H1 (cell line): ENCODE results near the gene RETREG3. TPM values are rescaled to one million over a fixed set of nuclear protein-coding genes. Genes with fewer than 3 reads are reported as not detected.

Experiments used
- CTCF ChIP-seq, 3 experiments: IDR thresholded peaks; 1 replicate in 2 of 3; 2 replicates in 1 of 3; pipeline versions ENCODE4 v1.5.1 to v1.6.1; 2011; ENCODE audit warnings: low read length in 3 of 3, mild to moderate bottlenecking in 3 of 3, inconsistent platforms in 2 of 3, low read depth in 1 of 3, moderate library complexity in 1 of 3; ENCODE audit not compliant: insufficient read depth in 1 of 3; ENCODE audit errors: control extremely low read depth in 1 of 3
- RAD21 ChIP-seq, 2 experiments: IDR thresholded peaks in 1 of 2; conservative IDR thresholded peaks in 1 of 2; 2 replicates each; pipeline ENCODE4 v1.6.1; 2011; ENCODE audit warnings: low read depth in 2 of 2, low read length in 2 of 2, improper control_type of control experiment in 1 of 2, inconsistent platforms in 1 of 2, mild to moderate bottlenecking in 1 of 2, moderate library complexity in 1 of 2
- polyA plus RNA-seq, 7 experiments: library from polyadenylated mRNA; depleted of rRNA in 3 of 7; stranded (reverse) in 5 of 7; unstranded in 2 of 7; fragments of >200 nt in 5 of 7; fragments of 200-250 nt in 2 of 7; gene quantifications; 1 replicate in 5 of 7; 2 replicates in 1 of 7; 4 replicates in 1 of 7; pipeline versions ENCODE4 v1.2.1 to v1.2.3, GENCODE V29; 2011 to 2013; ENCODE audit warnings: missing spikeins in 2 of 7, mixed read lengths in 2 of 7
- total RNA-seq: library from RNA; stranded (reverse); fragmentation: NEBNext Ultra II Directional; extraction: Animal tissue kit (Norgen Biotek cat#: 25700); gene quantifications from 2 replicates; pipeline ENCODE4 v1.2.1, GENCODE V29; 2021

RETREG3 gene
- total and polyA plus RNA-seq, 2 of the 8 experiments (the other 6 are each of a cell fraction or from before 2014, with no cell fraction given): 23.7 to 42.6 TPM

- no peak for TF ChIP-seq CTCF (IDR thresholded peaks at IDR 0.05; ENCODE audit: control extremely low read depth in 1 of 3, insufficient read depth in 1 of 3, low read depth in 1 of 3, low read length in 3 of 3)
- no peak for TF ChIP-seq RAD21 (IDR thresholded peaks at IDR 0.05 in 1 of 2, conservative IDR thresholded peaks at IDR 0.05 in 1 of 2; ENCODE audit: low read depth in 2 of 2, low read length in 2 of 2)
Observed at GRCh38 chr17:42584880-42585279, 24.3 kb downstream of the RETREG3 start (continued).
